Measurements from ENCODE around the gene GALNT5.

- TF ChIP-seq CTCF (IDR thresholded peaks at IDR 0.05) (no peak), POLR2A (IDR thresholded peaks at IDR 0.05) (no peak)
These were observed 10.0 kb downstream of the GALNT5 start for GRCh38 chr2:157267476-157267875.
